Keratinocyte (primary cell): Measurements from ENCODE around the gene CCDC200.

Source experiments
- CTCF ChIP-seq, 3 experiments: IDR thresholded peaks in 1 of 3; conservative IDR thresholded peaks in 1 of 3; optimal IDR thresholded peaks in 1 of 3; 2 replicates in 2 of 3; 3 replicates in 1 of 3; pipeline versions ENCODE3 to v1.5.1; 2011; ENCODE audit warnings: low read length in 3 of 3, mild to moderate bottlenecking in 3 of 3, moderate library complexity in 2 of 3, control low read depth in 1 of 3, inconsistent platforms in 1 of 3; ENCODE audit not compliant: insufficient read depth in 2 of 3; ENCODE audit errors: extremely low read depth in 1 of 3
- EZH2 ChIP-seq: IDR thresholded peaks from one replicate; pipeline ENCODE4 v1.6.1; 2012; ENCODE audit warnings: inconsistent platforms, mild to moderate bottlenecking, low read length, moderate library complexity

- TF ChIP-seq CTCF (optimal IDR thresholded peaks at IDR 0.05 in 1 of 3, IDR thresholded peaks at IDR 0.05 in 1 of 3, conservative IDR thresholded peaks at IDR 0.05 in 1 of 3; ENCODE audit: extremely low read depth in 1 of 3, insufficient read depth in 2 of 3, low read length in 3 of 3), result no peak
- no peak for TF ChIP-seq EZH2
Measured at GRCh38 chr17:43213545-43213944, 14.9 kb downstream of the CCDC200 start.
